K562 (cell line): ENCODE data around the gene C6orf89. TPM values are rescaled to one million over a fixed set of nuclear protein-coding genes. Genes with fewer than 3 reads are reported as not detected.

ENCODE experiments used
- ARID3B ChIP-seq: fragments of 250-450 bp; sonication (Bioruptor Pico); IDR thresholded peaks from 2 replicates; pipeline ENCODE4 v1.4.0; 2020; ENCODE audit warnings: borderline replicate concordance
- ATF1 ChIP-seq, 2 experiments: fragments of 450-650 bp in 1 of 2; IDR thresholded peaks; 2 replicates each; pipeline ENCODE4 v1.6.1; 2016; ENCODE audit warnings: missing compliant biosample characterization in 1 of 2, missing genetic modification characterization in 1 of 2
- BRF1 ChIP-seq: IDR thresholded peaks from 3 replicates; pipeline ENCODE4 v1.6.1; 2011; ENCODE audit warnings: borderline replicate concordance, mild to moderate bottlenecking; ENCODE audit not compliant: insufficient read length; ENCODE audit errors: extremely low read depth
- DNMT1 ChIP-seq: fragments of 450-650 bp; IDR thresholded peaks from 2 replicates; pipeline ENCODE4 v1.6.1; 2016; ENCODE audit warnings: antibody characterized with exemption, mild to moderate bottlenecking
- E2F6 ChIP-seq, 2 experiments: IDR thresholded peaks; 2 replicates each; pipeline ENCODE4 v1.6.1; 2011; ENCODE audit warnings: borderline replicate concordance in 1 of 2, control low read depth in 1 of 2, low read depth in 1 of 2, low read length in 1 of 2, mild to moderate bottlenecking in 1 of 2, mixed read lengths in 1 of 2, moderate library complexity in 1 of 2; ENCODE audit not compliant: insufficient read depth in 1 of 2, insufficient read length in 1 of 2, poor library complexity in 1 of 2, severe bottlenecking in 1 of 2; ENCODE audit errors: extremely low read depth in 1 of 2
- EWSR1 ChIP-seq: fragments of 450-650 bp; IDR thresholded peaks from 2 replicates; pipeline ENCODE4 v1.6.1; 2018; ENCODE audit warnings: borderline replicate concordance, mild to moderate bottlenecking, low read depth, moderate library complexity; ENCODE audit not compliant: partially characterized antibody
- KLF10 ChIP-seq: fragments of 250-450 bp; sonication (Bioruptor Pico); IDR thresholded peaks from 2 replicates; pipeline ENCODE4 v1.6.1; 2021; ENCODE audit warnings: matching md5 sums
- MLLT1 ChIP-seq, 2 experiments: fragments of 450-650 bp; IDR thresholded peaks; 2 replicates each; pipeline ENCODE4 v1.6.1; 2016
- NCOA2 ChIP-seq, 2 experiments: fragments of 450-650 bp; IDR thresholded peaks; 2 replicates each; pipeline ENCODE4 v1.6.1; 2018; ENCODE audit warnings: mild to moderate bottlenecking in 2 of 2, moderate library complexity in 1 of 2; ENCODE audit not compliant: partially characterized antibody in 2 of 2
- NCOR1 ChIP-seq: fragments of 450-650 bp; IDR thresholded peaks from 2 replicates; pipeline ENCODE4 v1.6.1; 2016; ENCODE audit warnings: mild to moderate bottlenecking, moderate library complexity
- NFIX ChIP-seq: fragments of 250-450 bp; sonication (Bioruptor Pico); IDR thresholded peaks from 2 replicates; pipeline ENCODE4 v1.4.0; 2020; ENCODE audit warnings: low read depth, mild to moderate bottlenecking, moderate library complexity
- NRF1 ChIP-seq, 2 experiments: fragments of 450-650 bp; IDR thresholded peaks in 1 of 2; conservative IDR thresholded peaks in 1 of 2; 2 replicates each; pipeline ENCODE4 v1.6.1; 2014; ENCODE audit warnings: mild to moderate bottlenecking in 2 of 2
- POLR2H ChIP-seq: IDR thresholded peaks from 2 replicates; pipeline ENCODE4 v1.6.1; 2016; ENCODE audit warnings: missing genetic modification characterization, low read depth, mild to moderate bottlenecking, control low read depth, missing compliant biosample characterization, moderate library complexity
- RAD51 ChIP-seq: fragments of 450-650 bp; IDR thresholded peaks from 2 replicates; pipeline ENCODE4 v1.7.1; 2016; ENCODE audit warnings: low read depth, mild to moderate bottlenecking, borderline replicate concordance
- RUNX1 ChIP-seq: sonication (generic); IDR thresholded peaks from 2 replicates; pipeline ENCODE4 v1.6.1; 2016; ENCODE audit warnings: antibody characterized with exemption, low read depth
- SFPQ ChIP-seq: fragments of 200-400 bp; formaldehyde crosslinking; IDR thresholded peaks from 2 replicates; pipeline ENCODE4 v1.6.1; 2017; ENCODE audit warnings: mild to moderate bottlenecking, low read depth, low read length, moderate library complexity
- YY1 ChIP-seq, 3 experiments: IDR thresholded peaks; 2 replicates each; pipeline ENCODE4 v1.6.1; 2011; ENCODE audit warnings: low read length in 2 of 3, mild to moderate bottlenecking in 2 of 3, moderate library complexity in 2 of 3, borderline replicate concordance in 1 of 3, control low read depth in 1 of 3, low read depth in 1 of 3; ENCODE audit not compliant: insufficient read depth in 3 of 3, insufficient replicate concordance in 2 of 3, control insufficient read depth in 1 of 3, insufficient read length in 1 of 3; ENCODE audit errors: extremely low read depth in 1 of 3
- ZBTB12 ChIP-seq: fragments of 250-450 bp; sonication (Bioruptor Pico); IDR thresholded peaks from 2 replicates; pipeline ENCODE4 v1.4.0; 2020
- polyA plus RNA-seq, 8 experiments: library from polyadenylated mRNA; depleted of rRNA in 4 of 8; stranded (reverse) in 5 of 8; unstranded in 3 of 8; fragments of >200 nt; fragmentation: Nextera tagmentation in 2 of 8; fragmentation: Illumina TruSeq in 1 of 8; extraction: Ambion mirVana in 2 of 8; extraction: Trizol in 1 of 8; gene quantifications; 2 replicates each; pipeline versions ENCODE4 v1.2.1 to v1.2.3, GENCODE V29; 2011 to 2014; ENCODE audit warnings: inconsistent platforms in 1 of 8, missing spikeins in 1 of 8
- total RNA-seq, 7 experiments: library from RNA; depleted of rRNA in 6 of 7; stranded (reverse); fragments of >200 nt in 6 of 7; fragmentation: Illumina TruSeq in 2 of 7; extraction: Trizol in 2 of 7; gene quantifications; 2 replicates each; pipeline versions ENCODE4 v1.2.1 to v1.2.3, GENCODE V29; 2011 to 2021; ENCODE audit warnings: low replicate concordance in 1 of 7

C6orf89 gene
- total and polyA plus RNA-seq, 9 of the 15 experiments (the other 6 are each of a cell fraction or from before 2014, with no cell fraction given) = 35.2 to 111 (median 58.5) TPM

GRCh38 chr6:36954262-36954931 lies 68.6 kb downstream of the C6orf89 start, which contains the start of gene PI16 (continued):
- no peak for TF ChIP-seq NCOA2 (IDR thresholded peaks at IDR 0.05; ENCODE audit: partially characterized antibody in 2 of 2)
- no peak for TF ChIP-seq ATF1 (CRISPR knock-in tag; IDR thresholded peaks at IDR 0.05)
- TF ChIP-seq ATF1 (tag; IDR thresholded peaks at IDR 0.05) = peak; percentile 54
- TF ChIP-seq RAD51 = no peak
- TF ChIP-seq BRF1 = no peak
- TF ChIP-seq DNMT1 = no peak
- TF ChIP-seq NFIX (CRISPR knock-in tag) = no peak
- TF ChIP-seq NRF1 (conservative IDR thresholded peaks at IDR 0.05 in 1 of 2, IDR thresholded peaks at IDR 0.05 in 1 of 2) = 0 out of 4 replicates have a peak, but pooled peaks of 1 of the 2 experiments have one; percentile 4
- TF ChIP-seq SFPQ = no peak
- TF ChIP-seq NCOR1 = peak; percentile 92
- TF ChIP-seq MLLT1 (IDR thresholded peaks at IDR 0.05) = peak in 1 of 2 experiments; percentile 98; a peak in 2 of 4 replicates
- TF ChIP-seq KLF10 (CRISPR knock-in tag) = no peak
- TF ChIP-seq POLR2H (tag) = no peak
- no peak for TF ChIP-seq EWSR1
- TF ChIP-seq E2F6 (IDR thresholded peaks at IDR 0.05; ENCODE audit: borderline replicate concordance in 1 of 2, extremely low read depth in 1 of 2, insufficient read depth in 1 of 2, insufficient read length in 1 of 2, low read depth in 1 of 2, low read length in 1 of 2, poor library complexity in 1 of 2, severe bottlenecking in 1 of 2) = no peak
- no peak for TF ChIP-seq ARID3B (CRISPR knock-in tag)
- no peak for TF ChIP-seq YY1 (IDR thresholded peaks at IDR 0.05; ENCODE audit: borderline replicate concordance in 1 of 3, control insufficient read depth in 1 of 3, extremely low read depth in 1 of 3, insufficient read depth in 3 of 3, insufficient read length in 1 of 3, insufficient replicate concordance in 2 of 3, low read depth in 1 of 3, low read length in 2 of 3)
- TF ChIP-seq RUNX1 = peak; percentile 98
- no peak; the same call in 1 of the 2 replicates for TF ChIP-seq ZBTB12
